NCI-H2171 (cell line): ENCODE results near the gene KRT6B.
"Not testable (repeated sequence)": the region's sequence is repeated elsewhere in the genome, so short reads cannot be mapped to it uniquely, and the experiment has no call there.

Source experiments
- DNase-seq: peaks from one replicate; lab custom pipeline; 2025; lab: John Stamatoyannopoulos, UW

KRT6B gene

DNA sequence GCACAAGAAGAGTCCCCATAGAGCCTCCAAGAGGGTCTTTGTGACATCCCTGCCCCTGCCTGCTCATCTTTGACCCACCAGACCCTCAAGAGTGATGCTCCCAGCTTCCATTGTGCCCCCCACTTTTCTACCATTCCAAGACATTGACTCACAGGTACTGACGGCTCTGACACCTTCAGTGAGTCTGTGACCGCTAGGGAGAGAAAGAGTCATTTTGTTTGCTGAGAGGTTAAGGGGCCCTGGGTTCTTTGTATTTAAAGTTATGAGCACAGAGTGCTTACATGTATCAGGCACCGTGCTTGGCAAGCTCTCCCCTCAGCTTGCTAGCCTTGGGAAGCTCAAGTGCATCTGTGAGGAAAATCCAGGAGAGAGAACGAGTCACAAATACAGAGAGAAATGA is 38.7 kb downstream of the KRT6B start:
- no peak for DNase-seq

DNA sequence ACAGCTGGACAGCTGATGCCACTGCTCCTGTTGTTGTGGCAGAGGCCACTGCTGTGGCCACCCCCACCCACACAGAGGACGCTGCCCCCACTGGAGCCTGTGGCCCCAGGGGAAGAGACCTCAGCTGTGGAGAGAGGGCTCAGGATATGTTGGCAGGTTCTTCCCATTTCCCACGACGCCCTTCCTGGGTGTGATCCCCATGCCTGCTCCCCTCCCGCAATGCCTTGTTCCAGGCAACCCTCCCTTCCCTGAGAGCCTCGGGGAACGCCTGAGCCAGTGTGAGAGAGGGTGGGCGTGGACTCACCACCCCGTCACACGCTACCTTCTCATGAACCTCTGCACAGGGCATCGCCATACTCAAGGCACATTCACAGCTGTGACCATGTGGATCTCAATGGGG is 40.1 kb downstream of the KRT6B start:
- no peak for DNase-seq

DNA sequence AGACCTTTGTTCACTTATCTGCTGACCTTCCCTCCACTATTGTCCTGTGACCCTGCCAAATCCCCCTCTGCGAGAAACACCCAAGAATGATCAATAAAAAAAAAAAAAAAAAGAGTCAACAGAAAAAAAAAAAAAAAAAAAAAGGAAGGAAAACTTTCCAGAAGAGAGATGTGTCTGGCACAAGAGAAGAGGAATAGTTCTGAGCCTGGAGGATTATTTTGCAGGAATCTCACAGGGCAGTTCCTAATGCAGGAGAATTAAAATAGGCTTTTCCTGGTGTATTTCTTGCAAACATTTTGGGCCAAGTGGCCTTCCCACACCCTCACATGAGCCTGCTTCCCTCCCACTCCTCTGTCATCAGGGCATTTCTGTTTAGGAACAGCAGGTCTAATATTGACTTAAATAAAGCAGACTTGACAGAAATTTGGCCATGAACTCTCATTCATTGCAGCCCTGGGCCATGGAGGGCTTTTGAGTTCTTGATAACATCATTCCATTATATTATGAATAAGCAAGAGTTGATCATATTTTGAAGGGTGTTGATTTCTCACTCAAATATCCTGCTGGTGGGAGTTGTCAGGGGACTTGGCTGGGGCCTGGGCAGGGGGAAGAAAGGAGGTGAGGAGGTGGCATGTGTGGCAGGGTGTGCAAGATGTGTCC is 41.2 kb downstream of the KRT6B start:
- DNase-seq = not testable (repeated sequence)

DNA sequence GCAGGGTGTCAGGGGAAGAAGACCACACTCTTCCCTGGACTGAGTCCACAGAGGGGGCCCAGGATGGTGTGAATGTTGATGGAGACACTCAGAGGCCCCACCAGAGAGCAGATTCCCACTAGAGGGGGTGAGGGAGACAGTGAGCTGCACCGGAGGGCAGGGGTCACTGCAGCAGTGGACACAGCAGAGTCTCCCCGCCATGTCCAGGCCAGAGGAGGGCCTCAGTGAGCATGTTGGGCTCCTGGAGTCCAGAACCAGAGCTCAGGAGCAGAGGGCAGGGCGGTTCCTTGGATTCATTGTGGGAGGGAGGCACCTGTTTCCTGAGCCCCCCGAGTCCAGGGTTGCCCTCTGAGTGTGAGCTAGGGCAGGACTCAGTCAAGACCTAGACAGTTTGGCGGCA is 44.0 kb downstream of the KRT6B start:
- no peak for DNase-seq

DNA sequence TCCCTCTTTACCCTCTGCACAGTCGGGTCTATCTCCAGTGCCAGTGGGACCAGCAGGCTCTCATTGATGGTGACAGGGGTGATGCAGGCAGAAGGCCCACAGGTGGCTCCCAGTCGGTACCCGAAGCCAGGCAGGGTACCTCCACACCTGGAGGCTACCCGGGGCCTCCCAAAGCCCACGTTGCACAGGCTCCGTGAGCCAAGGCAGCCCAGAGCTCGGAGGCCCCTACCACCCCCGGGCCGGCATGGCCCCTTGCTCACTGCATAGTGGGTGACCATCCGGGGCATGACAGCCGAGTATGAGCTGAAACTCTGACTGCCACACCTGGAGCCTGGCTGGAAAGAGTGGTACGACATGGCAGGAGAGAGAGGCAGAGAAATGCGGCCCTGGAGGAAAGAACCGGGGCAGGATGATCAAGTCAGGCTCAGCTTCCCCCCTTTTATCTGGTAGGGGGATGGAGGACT is 46.0 kb downstream of the KRT6B start, which contains the start of gene KRT82:
Gene KRT82, minus strand, starts transcription at position 414 of the 464 bp plus-strand sequence. Its CDS starts 58 bp downstream, at position 356.
- DNase-seq = no peak

DNA sequence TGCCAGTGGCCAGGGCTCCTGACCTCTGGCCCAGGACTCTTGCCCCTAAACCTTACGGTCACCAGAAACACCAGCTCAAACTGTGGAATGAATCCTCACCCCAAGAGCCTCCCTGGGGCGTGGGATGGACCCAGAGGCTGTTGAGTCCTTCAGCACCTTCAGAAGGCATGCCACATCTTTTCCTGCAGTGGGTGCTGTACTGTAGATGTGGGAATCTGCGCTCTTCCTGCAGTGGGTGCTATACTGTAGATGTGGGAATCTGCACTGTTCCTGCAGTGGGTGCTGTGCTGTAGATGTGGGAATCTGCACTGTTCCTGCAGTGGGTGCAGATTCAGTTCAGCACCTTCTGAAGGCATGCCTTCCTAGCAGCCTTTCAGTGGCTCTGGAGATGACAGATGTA is 47.0 kb downstream of the KRT6B start:
- no peak for DNase-seq

DNA sequence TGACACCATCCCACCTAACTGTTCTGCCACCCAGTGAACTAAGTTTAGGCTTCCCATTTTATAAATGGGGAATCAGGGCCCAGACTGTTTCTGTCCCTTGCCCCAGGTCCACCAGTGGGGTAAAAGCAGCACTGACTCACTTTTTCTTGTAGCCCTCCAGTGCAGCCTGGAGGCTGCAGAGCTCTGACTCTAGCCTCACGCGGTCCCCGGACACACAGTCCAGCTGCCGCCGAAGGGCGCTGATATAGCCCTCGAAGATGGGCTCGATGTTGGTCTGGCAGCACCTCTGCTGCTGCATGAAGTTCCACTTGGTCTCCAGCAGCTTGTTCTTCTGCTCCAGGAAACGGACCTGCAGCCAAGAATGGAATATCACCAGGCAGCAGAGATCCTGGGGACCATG is 48.4 kb downstream of the KRT6B start:
- no peak for DNase-seq

DNA sequence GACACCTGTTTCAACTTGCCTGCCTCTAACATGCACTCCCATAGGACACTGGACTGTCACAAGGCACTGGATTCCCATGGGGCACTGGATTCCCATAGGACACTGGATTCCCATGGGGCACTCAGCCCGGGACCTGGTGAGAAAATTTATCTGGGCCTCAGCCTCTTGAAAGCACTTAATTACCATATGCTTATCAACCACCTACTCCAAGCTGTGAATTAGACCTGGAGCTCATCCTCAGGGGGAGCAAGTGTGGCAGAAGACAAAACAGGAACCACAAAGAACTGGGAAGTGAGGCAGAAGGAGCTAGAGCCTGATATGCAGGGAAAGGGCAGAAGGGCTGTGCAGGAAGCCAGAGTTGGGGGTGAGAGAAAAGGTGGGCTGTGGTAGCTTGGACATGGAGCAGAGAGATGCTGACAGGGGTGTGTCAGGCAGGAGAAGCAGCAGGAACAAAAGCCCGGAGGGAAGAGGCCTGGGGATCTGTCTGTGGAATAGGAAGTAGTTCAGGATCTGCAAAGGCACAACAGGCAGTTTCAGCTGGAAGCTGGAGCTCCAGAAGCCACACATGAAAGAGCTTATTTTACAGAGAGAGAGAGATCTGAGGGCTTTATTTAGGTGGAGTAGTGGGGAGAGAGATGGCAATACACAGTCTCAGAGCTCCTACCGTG is 48.9 kb downstream of the KRT6B start:
- DNase-seq = no peak

DNA sequence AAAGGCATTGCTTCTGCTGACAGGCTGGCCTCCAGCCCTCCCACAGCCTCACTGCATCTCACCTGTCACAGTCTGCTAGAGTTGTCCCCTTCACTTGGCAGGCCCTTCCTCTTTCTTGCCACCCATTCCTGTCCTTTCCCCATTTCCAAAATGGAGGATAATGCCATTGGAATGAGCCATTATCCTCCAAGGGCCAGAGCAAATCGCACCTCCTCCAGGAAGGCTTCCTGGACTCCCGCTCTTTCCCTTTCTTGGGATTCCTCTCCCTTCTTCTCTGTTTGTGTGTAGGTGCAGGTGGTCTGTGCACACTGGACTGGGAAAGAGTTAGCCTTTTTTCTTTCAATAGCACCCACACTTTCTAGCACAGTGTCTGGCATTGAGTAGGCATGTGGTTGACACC is 49.6 kb downstream of the KRT6B start:
- DNase-seq = no peak

DNA sequence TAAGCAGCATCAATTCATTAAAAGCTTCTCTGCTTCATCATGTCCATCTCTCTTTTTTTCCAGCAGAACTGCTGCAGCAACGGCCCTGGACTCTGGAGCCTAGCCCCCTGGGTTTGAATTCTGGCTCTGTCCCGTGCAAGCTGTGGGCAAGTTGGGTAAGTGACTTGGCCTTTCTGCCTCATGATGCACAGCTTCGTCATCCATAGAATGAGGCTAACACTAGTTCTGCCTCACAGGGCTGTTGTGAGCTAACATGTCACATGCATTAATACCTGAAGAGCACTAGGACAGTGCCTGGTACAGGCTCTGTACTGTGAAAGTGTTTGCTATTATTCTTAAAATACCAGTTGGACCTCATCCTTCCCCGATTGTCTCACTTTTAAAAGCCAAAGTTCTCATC is 50.0 kb downstream of the KRT6B start:
- no peak for DNase-seq

DNA sequence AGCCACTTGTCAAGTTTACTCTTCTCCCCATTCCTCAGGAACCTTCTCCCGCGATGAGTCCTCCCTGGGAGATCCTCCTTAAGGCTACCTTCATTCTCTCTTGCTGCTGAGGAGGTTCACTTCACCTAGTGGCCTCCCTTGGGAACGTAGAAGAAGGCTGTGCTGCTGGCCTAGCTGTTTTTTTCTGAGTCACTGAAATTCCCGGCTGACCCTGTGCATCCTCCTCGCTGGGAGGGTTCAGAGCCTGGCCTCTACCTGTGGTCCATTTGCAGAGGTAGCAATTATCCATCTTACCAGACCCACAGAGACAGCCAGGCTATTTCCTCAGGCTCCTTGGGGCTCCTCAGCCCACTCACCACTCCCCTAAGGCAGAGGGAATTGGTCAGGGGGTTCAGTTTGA is 50.4 kb downstream of the KRT6B start:
- DNase-seq = no peak

DNA sequence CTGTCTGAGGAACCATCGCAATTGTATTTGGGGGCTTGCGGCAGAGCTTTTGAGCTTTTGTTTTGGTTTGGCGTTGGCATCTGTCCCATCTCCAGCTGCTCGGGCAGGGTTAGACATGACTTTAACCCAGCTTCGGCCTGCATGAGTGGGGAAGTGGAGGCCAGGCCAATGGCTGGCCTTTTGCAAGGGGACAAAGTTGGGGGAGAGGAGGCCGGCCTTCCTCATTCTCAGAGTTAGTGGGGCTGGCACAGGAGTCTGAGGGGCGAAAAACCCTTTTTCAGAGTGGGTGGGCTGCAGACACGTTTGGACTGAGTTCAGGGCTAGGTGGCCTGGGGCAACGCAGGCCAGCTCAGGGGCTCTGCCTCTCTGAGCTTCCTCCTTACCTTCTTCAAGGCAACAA is 51.0 kb downstream of the KRT6B start:
- no peak for DNase-seq

DNA sequence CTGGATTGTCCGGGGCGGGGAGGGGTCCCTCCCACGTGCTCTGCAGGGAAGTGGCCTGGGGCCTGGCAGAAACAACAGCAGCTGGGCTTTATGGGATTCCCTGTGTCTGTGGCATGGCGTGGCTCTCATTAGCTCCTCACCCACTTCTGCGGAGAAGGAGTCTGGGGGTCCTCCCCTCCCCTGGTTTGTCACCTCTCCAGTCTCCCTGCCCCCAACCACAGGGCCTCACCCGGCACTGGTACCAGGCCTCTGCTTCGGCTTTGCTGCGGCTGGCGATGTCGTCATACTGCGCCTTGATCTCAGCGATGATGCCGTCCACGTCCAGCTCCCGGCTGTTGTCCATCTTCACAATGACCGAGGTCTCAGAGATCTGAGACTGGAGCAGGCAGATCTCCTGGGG is 52.2 kb downstream of the KRT6B start:
- no peak for DNase-seq

DNA sequence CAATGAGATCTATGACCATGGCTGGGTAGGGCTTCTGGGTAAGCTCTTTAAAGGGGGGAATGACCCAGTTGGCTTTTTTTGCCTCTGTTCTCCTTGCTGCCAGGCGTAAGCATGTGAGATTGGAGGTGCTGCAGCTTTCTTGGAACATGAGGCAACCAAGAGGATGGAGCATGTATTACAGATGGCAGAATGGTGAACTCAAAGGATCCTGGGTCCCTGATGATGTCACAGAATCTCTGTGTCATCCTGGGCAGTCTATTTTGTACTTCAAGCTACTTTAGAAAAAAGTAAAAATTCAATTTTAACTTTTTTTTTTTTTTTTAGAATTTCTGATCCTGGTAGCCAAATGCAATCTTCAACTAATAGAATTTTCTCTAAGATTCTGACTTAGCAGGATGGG is 53.8 kb downstream of the KRT6B start:
- no peak for DNase-seq

DNA sequence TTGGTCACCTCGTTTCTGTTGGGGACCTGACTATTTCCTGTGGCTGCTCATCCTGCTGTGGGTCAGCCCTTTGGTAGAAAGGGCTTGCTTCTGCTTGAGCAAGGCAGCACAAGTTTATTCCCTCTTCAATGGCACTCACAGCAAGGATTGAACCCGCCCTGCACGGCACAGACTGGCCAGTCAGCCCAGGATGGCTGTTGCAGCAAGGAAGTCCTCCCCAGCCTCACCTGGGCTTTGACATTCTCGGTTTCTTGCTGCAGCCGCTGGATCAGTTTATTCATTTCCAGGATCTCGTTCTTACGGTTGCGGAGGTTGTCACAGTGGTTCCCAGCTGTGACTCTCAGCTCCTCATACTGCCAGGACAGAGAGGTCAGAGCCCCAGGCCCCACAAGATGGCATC is 55.3 kb downstream of the KRT6B start:
- no peak for DNase-seq
